Ureter (tissue), 1 donor: ENCODE data around the gene C1orf232. TPM values are rescaled to one million over a fixed set of nuclear protein-coding genes. Genes with fewer than 3 reads are reported as not detected.
A peak's percentile ranks its signal among the peaks of the same experiment; 100 is the strongest.

ENCODE experiments used
- DNase-seq: peaks from one replicate; pipeline ENCODE4 v3.0.0-alpha.2; 2020; ENCODE audit warnings: low spot score
- total RNA-seq: library from RNA; stranded (reverse); gene quantifications from one replicate; pipeline ENCODE4 v1.2.4, GENCODE V29; 2023
- donor health status: DM: yes; HTN: yes; CAD: no.

The C1orf232 gene
- total RNA-seq, 1 donor from 2014 or later = not detected

DNA sequence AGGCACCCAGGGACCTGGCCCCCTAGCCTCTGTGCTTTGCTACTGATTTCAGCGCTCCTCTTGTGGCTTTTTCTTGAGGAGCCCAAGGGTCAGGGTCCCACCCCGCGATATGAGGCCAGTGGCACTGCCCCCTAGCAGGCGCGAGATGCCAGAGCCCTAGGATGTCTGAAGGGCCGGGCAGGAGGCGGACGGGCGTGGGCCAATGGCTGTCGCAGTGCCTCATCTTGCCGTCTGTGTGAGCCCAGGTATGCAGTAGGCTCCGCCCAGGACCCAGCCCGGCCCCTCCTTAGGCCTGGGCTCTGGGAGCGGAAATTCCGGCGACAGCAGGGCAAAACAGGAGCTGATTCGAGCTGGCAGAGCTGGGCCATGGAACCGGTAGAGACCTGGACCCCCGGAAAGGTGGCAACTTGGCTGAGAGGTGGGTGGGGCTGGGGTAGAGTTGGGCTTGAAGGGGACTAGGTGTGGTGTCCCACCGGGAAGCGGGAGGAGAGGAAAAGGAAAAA, 8.5 kb upstream of the C1orf232 start, which contains the start of gene CNKSR1:
Gene CNKSR1 (plus strand): TSS at position 310 of the 503 bp plus-strand sequence. CDS start 57 bp downstream, at position 367.
- DNase-seq = peak; percentile 85

DNA sequence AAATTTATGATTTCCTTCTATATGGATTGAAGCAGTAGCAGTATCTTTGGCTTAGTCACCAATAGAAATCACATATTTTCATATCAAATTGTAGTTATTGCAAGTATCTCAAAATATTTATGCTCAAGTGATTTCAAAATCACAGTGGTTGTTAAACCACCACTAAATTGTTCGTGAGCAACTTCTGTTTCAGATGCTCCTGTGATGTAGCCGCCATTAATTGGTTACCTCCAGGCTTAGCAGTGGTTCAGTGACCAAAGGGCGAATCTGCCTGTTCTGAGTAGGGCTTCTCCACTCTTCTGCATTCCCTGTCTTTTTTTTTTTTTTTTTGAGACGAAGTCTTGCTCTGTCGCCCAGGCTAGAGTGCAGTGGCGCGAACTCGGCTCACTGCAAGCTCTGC, 6.6 kb upstream of the C1orf232 start:
- DNase-seq = no peak

DNA sequence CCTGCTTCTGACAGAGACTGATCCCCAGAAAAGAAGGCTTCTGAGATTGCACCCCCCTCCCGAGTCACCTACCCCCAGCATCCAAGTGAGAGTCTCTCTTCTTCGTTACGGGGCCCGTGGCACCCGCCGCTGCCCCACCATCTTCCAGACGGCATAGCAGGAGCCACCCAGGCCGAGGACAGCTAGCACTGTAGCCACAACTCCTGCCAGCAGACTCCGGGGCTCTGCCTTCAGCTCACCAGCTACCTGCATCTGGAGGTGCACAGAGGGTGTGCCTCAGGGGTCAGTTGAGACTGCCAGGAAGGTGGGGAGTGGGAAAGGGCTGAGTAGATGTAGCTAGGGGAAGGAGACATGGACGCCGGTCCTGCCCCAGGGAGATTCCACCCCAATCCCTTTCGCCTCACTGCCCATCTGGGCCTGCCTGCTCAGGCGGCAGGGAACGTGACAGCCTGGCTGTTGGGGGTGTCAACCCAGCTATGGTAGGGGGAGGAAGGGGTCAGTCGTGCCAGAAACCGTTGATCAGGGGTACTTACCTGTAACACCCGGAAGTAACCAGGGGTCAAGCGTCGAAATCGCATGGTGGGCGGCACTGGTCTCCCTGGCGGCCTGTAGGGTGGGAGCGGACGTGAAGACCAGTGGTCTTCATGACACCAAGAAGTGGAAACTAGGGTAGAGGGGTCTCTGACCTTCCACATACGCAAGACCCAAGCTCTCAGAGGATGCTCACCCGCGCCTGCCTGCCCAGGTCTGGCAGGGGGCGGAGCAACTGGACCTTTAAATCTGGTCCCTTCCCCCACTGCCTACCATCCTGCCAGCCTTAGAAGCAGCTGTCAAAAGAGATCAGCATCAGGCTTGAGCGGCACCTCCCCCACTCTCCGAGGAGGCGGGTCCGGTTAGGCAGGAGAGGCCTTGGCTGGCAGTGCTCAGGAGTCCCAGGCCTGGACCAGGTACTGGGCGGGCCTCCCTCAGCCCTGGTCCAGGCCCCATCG, 2.6 kb upstream of the C1orf232 start, which contains the start of gene ZNF593OS:
Gene ZNF593OS (minus strand): TSS at position 749 of the 989 bp plus-strand sequence. CDS start 171 bp downstream, at position 578.
- no peak for DNase-seq

DNA sequence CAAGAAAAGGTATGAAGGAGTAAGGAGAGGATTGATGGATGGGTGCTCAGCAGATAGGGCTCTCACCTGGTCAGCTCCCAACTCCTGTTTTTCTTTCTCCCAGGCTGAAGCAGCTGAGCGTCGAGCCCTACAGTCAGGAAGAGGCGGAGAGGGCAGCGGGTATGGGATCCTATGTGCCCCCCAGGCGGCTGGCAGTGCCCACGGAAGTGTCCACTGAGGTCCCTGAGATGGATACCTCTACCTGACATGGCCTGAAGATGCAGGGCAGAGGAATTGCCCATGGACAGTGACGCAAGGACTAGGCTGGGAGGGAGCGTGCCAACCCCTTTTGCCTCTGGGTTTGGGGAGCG, 1.7 kb upstream of the C1orf232 start:
- no peak for DNase-seq

DNA sequence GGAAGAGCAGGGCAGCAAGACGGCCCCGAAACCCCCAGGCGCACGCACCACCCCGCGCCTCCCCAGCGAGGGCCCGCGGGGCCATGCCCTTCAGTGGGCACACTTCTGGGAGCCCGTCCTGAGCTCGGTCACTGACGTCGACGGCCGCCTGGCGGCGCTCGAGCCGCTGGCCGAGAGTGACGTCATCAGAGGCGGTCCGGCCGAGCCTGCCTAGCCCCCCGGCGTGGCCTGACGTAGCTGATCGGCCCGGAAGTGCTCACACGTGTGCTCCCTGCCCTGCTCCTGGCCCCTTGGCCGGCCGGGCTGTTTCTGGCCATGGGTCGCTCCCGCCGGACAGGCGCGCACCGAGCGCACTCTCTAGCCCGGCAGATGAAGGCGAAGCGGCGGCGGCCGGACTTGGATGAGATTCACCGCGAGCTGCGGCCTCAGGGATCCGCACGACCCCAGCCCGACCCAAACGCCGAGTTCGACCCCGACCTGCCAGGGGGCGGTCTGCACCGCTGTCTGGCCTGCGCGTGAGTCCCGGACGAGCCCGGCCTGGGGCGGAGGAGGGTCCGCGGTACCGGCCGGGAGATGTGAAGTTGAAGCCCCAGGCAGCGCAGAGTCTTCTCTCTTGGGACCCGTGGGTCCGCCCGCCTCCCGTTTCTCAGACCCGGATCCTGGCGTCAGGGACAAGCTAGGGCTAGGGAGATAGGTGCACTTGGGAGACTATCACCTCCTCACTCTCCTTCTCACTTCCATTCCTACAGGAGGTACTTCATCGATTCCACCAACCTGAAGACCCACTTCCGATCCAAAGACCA, 1.1 kb upstream of the C1orf232 start, which contains the start of gene ZNF593:
Gene ZNF593 (plus strand): TSS at position 240 of the 803 bp plus-strand sequence. CDS start 76 bp downstream, at position 316.
- DNase-seq = peak; percentile 92

DNA sequence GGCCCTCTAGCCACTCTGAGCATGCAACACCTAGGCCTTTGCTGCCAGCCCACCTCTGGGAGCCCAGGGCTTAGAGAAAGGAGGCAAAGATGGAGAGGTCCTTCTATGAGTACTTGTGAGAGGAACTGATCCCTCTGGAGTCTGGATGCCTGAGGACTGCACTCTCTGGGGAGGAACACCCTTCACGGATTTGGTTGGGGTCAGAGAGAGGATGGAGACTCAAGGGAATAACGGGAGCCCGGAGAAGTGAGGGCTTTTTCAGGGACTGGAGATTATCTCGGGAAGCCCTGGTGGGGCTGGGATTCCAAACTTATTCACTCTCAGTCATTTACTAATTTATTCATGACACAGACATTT, 413 bp upstream of the C1orf232 start:
- DNase-seq = no peak

DNA sequence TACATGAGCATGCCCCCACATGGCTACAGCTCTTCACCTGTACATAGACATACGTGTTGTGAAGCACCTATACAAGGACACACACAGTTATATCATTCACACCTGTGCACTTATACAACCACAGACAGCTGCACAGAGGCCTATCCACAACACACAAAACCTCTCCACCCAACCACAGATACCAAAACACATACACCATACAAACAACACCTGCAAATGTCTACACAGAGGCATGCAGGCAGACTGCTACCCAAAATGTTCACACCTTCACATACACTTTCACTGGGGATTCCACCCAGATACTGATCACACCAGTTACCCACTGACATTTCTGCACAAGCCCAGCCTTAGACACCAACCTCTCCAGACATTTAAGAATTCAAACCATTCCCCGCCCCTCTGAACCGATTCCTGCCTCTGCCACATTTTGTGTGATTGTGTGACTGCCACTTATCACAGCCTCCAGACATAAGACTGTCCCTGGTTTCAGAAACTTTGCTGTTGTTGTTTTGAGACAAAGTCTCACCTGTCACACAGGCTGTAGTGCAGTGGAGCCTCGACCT, 2.0 kb downstream of the C1orf232 start:
- no peak for DNase-seq

DNA sequence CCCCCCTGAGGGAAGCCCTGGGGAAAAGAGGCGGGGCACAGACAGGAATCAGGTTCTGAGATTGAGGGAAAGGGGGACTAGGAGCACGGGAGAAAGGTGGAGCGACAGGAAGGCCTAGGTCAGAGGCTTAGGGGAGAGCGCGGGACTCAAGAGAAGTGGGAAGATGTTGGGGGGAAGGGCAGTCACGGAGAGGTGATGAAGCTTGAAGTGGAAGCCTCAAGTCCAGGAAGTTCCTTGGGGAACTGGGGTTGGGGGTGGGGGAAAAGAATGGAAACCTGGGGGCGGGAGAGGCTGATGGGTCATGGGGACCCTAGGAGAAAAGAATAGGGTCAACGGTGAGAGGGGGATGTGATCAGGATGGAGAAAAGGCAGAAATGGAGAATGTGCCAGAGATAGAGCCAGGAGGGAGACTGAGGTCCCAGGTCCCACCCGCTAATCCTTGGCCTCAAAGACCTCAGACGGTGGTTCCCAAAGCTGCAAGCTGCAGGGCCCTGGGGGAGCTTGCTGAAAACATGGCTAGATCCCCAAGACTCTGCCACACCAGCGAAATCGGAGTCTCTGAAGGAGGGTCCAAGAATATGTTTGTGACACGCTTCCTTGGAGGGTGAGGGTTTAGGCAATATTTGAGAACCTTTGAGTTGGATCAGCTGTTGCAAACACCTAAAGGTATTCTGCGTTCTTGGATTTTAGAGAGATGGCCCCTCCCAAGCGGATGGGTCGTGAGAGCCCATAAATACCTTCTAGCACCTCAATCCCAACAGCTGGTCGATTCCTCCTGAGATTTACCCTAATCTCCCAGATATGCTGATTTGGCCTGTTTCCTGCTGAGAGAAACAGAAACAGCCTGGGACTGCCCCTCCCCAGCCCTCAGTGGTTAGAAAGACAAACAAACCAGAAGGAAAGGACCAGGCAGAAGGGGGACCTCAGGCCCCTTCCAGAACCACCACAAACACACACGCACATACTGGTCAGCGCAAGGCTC, 3.6 kb downstream of the C1orf232 start:
- no peak for DNase-seq

DNA sequence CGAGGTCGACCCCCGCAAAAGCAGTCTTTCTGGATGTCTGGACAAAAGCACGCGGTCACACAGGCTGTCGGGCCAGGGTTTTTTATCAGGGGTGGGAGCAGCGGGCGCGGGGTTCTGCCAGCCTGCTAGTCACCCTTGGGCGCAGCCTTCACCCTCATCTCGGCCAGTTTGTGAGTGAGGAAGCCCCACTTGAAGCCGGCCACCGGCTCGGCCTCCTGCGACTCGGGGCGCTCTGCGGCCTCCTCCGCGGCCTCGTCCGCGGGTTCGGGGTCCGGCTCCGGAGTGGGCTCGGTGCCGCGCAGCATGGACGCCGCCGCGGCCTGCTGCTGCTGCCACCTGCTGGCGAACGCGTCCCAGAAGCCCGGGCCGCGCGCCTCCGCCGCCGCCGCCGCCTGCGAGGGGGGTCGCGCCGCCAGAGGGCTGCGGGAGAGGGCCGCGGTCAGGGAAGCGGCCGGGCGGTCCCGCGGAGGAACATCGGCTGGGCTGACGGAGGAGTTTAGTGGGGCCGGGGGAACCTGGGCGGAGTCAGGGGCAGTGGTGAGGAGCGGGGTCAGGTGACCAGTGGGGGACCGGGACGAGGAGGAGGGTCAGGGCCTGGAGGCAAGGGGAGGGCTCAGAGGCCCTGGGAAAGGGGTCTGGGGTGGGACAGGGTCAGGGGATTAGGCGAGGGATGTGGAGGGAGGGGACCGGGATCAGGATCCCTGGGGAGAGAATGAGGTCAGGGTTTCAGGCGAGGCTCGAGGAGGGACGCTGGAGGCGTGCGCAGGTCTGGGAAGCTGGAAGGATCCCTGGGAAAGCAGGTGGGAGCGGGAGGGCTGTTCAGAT, 4.5 kb downstream of the C1orf232 start:
- DNase-seq = no peak

DNA sequence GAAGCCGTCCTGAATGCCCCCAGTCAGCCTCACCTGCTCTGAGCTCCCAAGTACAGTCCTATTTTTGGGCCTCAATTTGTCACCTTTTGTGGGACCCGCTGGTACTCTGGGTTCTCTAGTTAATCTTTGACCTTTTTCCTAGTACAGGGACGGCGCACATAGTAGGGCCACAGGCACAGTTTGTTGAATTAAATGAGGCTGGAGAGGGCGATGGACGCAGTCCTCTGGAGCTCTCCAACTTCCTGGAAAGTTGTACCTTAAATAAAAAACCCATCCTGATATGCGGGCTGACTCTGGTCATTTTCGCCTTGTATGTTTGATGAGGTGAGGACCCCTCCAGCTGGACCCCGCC, 5.1 kb downstream of the C1orf232 start:
- no peak for DNase-seq

DNA sequence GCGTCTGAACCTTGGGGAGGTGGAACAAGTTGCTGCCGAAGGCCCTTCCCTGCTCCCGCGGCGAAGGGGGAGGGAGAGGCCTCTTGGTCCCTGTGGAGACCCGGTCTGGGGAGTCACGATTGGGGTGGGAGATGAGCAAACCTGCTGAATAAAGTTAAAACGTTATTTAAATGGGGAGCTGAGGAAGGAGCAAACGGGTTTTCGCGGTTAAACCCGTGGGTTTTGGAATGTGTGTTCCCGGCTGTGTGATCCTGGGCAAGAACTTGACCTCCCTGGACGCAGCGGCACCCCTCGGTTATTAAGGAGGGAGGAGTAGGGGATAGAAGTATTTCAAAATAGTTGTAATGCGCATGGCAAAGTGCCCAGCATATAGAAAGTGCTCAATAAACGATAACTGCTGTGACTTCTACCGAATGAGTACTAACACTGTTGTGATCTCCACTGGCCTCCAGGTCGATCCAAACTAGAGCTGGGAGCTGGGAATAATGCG, 6.5 kb downstream of the C1orf232 start:
- DNase-seq = no peak

DNA sequence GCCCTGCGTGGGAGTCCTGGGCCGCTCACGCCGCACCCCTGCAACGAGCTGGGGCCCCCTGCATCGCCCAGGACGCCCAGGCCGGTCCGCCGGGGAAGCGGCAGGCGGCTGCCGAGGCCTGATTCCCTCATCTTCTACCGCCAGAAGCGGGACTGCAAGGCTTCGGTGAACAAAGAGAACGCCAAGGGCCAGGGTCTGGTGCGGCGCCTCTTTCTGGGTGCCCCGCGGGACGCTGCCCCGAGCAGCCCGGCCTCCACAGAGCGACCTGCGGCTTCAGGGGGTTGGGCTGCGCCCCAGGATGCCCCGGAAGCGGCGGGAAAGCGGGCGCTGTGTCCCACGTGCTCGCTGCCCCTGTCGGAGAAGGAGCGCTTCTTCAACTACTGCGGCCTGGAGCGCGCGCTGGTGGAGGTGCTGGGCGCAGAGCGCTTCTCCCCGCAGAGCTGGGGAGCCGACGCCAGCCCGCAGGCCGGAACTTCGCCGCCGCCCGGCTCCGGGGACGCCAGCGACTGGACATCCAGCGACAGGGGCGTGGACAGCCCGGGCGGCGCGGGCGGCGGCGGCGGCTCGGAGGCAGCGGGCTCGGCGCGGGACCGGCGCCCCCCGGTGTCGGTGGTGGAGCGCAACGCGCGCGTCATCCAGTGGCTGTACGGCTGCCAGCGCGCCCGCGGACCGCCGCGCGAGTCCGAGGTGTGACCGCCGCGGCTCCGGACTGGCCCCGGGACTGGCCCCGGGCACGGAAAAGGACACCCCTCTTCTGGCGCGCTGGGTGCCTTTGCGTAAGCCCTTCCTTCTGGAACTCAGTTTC, 7.1 kb downstream of the C1orf232 start:
- no peak for DNase-seq

DNA sequence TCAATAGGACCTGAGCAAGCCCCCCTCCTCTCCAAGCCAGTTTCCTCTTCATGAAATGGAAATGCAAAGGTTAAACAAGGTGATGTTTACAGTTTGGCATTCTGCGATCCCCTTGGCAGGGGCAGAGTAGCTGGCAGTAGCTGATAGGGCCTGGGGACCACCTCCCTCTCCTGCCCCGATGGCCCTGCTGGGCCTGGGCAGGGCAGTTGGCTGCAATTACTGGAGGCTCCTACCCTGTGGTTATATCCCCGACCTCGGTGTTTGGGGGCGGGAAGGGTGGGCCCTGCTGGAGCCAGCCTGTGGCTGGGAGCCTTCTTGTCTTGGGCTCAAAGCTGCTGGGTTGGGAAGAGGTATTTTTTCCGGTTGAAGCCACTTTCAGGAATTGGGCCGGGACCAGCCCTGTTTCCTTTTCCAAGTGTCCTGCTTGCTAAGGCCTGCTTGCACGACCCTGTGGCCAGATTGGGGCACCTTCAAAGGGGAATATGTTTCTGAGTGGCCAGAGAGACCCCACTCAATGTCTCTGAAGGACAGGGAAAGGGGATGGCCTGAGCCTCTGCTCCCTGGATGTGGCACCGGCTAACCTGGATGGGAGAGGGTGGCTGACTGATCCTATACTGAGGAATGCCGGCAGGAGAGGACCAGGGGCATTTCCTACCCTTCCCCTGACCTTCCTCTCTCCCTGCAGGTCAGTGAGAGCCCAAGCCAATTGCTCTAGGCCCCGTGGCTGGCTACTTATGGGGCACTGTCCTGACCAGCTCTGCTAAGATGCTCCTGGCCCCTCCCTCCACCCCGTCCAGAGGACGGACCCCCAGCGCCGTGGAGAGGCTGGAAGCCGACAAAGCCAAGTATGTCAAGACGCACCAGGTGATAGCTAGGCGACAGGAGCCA, 8.0 kb downstream of the C1orf232 start:
- no peak for DNase-seq

DNA sequence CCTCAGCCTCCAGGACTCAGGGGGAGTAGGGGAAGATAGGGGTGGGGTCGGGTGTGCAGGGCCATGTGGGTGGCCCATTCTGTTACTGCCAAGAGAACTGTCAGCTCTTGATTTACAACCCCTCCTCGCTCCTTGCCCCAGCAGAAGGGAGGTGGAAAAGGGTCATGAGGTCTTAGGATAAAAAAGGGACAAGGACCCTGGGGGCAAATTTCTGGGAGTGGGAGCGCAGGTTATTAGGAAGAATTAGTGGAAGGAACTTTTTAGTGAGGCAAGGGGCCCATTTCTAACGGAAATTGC, 9.1 kb downstream of the C1orf232 start:
- no peak for DNase-seq

DNA sequence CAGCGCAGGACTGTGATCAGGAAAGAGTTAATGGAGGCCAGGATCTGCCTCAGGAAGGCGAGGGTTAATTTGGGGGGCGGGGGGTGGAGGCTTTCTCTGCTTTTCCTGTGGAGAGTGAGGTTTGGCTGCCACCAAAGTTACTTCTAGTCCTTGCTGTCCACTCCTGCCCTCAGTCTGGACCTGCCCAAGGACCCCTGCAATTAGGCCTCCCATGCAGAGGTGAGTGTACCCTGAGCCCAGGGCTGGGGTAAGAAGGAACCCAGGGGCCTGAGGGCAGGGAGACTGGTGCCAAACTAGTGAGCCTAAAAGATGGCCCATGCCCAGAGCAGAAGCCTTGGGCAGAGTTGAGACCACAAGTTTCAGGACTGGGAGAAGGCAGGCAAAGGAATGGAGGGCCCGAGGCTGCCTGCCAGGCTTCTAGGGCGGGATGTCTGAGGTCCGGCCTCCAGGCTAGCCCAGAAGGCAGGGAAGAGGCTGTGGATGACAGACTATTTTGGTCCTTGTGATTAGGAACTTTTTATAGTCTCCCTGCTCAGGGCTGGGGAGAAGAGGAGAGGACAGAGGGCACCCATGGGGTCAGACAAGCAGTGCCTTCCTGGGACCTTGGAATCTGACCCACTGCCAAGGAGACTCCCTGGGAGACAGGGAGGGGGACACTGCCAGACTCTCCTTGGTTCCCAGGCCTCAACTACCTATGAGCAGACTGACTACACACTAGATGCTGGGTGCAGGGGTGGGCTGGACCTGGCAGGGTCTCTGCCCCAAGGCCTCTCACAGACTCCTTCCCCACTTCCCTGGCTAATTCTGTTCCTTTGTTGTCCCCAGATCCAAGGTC, 9.6 kb downstream of the C1orf232 start, which contains the start of gene FAM110D:
Gene FAM110D (plus strand): TSS at position 172 of the 835 bp plus-strand sequence. CDS start 2,213 bp downstream, outside the sequence.
- DNase-seq = no peak

DNA sequence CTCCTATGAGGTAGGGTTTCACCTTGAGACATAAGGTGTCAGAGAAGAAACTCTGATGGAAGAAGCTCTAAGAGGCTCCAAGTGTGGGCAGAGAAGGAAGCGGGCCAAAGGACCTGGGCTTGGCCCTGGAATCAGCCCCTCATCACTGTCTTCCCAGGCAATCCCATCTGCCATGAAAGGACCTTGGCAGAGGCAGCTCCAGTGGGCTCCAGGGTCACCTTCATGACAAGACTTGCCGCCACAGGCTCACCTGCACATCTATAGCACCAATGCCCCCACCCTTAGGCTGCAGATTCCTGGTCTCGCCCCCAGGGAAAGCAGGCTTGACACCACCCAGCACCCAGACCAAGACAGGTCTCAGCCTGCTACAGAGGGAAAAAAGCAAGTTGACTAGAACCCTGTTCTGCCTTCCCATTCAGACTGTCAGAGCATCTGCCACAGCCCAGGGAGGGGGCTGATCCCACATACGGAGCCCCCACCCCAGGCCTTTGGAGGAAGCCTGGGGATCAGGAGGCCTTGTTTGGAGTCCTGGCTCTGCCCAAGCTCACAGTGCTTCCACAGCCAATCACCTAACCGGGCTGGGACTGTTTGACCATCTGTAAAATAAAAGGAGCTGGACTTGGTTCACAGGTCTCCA, 10.4 kb downstream of the C1orf232 start:
- no peak for DNase-seq
